Spinal cord (tissue), 10 donors: ENCODE results near the gene ANKRD28. TPM values are rescaled to one million over a fixed set of nuclear protein-coding genes. Genes with fewer than 3 reads are reported as not detected.

Experiments
- DNase-seq, 6 donors: peaks; one replicate each; pipeline versions ENCODE4 v3.0.0 to v3.0.0-alpha.2; 2013 to 2015; ENCODE audit warnings: low spot score in 6 of 6, low read depth in 4 of 6
- H3K27ac ChIP-seq: one replicate; pipeline ENCODE4 v1.5.1; 2013; ENCODE audit warnings: low read depth, low read length, control low read depth
- H3K27me3 ChIP-seq: one replicate; pipeline ENCODE4 v1.6.1; 2013; ENCODE audit warnings: low read length; ENCODE audit not compliant: control insufficient read depth, insufficient read depth
- H3K36me3 ChIP-seq: one replicate; pipeline ENCODE4 v1.6.1; 2013; ENCODE audit warnings: low read length; ENCODE audit not compliant: control insufficient read depth, insufficient read depth
- H3K4me1 ChIP-seq: one replicate; pipeline ENCODE4 v1.6.1; 2013; ENCODE audit warnings: low read length; ENCODE audit not compliant: control insufficient read depth, insufficient read depth
- H3K4me3 ChIP-seq: one replicate; pipeline ENCODE4 v1.5.1; 2013; ENCODE audit warnings: low read depth, low read length, control low read depth
- H3K9me3 ChIP-seq: one replicate; pipeline ENCODE4 v1.6.1; 2013; ENCODE audit warnings: low read length; ENCODE audit not compliant: control insufficient read depth, insufficient read depth
- WGBS: methylation state at CpG from one replicate; pipeline ENCODE4 v1.1.5; 2013; ENCODE audit warnings: missing lambda C conversion rate; ENCODE audit not compliant: insufficient coverage; 5-methylcytosine and 5-hydroxymethylcytosine counted together
- polyA plus RNA-seq, 2 donors: library from polyadenylated mRNA; unstranded; fragments of 120-200 nt; gene quantifications; one replicate each; pipeline ENCODE4 v1.2.1, GENCODE V29; 2013; ENCODE audit not compliant: insufficient read length in 2 of 2
- total RNA-seq, 2 donors: library from RNA; depleted of rRNA in 1 of 2; stranded (reverse); fragments of 120-200 nt in 1 of 2; fragments of >200 nt in 1 of 2; gene quantifications; one replicate each; pipeline versions ENCODE4 v1.2.3 to v1.2.4, GENCODE V29; 2013 to 2014
- donor health status: healthy.

Gene ANKRD28
- total and polyA plus RNA-seq, 4 donors: 37.8 to 89.3 (median 50.6) TPM

- H3K27me3 ChIP-seq: no peaks in the 10 kb centered on the region
- DNase-seq: no peak
- WGBS: 85% methylated on average over 3 of the region's 5 CpGs
- H3K9me3 ChIP-seq: no peaks in the 10 kb centered on the region
- no peak overlapping the region for H3K4me3 ChIP-seq
- no peaks in the 10 kb centered on the region for H3K4me1 ChIP-seq
- peaks cover 4% of the 10 kb centered on the region for H3K36me3 ChIP-seq
- H3K27ac ChIP-seq: no peak overlapping the region
These were observed 131.5 kb downstream of the ANKRD28 start for GRCh38 chr3:15666277-15666676.

GRCh38 chr3:15665510-15666150, 132.1 kb downstream of the ANKRD28 start:
- no peaks in the 10 kb centered on the region for H3K27me3 ChIP-seq
- no peaks in the 10 kb centered on the region for H3K4me1 ChIP-seq
- no peak overlapping the region for H3K4me3 ChIP-seq
- H3K9me3 ChIP-seq: no peaks in the 10 kb centered on the region
- 100% methylated on average over 3 of the region's 5 CpGs for WGBS
- DNase-seq: no peak
- peaks cover 4% of the 10 kb centered on the region for H3K36me3 ChIP-seq
- peak overlapping the region; percentile 8 for H3K27ac ChIP-seq

GRCh38 chr3:15664144-15664543, 133.6 kb downstream of the ANKRD28 start:
- no peaks in the 10 kb centered on the region for H3K9me3 ChIP-seq
- H3K4me3 ChIP-seq: no peak overlapping the region
- WGBS: no CpG with 5 or more reads among the region's 1 CpG
- no peaks in the 10 kb centered on the region for H3K27me3 ChIP-seq
- peak in 1 of 6 donors; percentile 33 for DNase-seq
- H3K27ac ChIP-seq: peak overlapping the region; percentile 42
- no peaks in the 10 kb centered on the region for H3K4me1 ChIP-seq
- H3K36me3 ChIP-seq: no peaks in the 10 kb centered on the region

GRCh38 chr3:15660055-15660935, 137.5 kb downstream of the ANKRD28 start:
- Histone ChIP-seq H3K36me3 (no peaks in the 10 kb centered on the region), H3K4me3 (no peak overlapping the region), H3K27me3 (no peaks in the 10 kb centered on the region), H3K27ac (no peak overlapping the region), H3K4me1 (no peaks in the 10 kb centered on the region), H3K9me3 (peaks cover 2% of the 10 kb centered on the region)
- DNase-seq: no peak
- whole genome bisulfite sequencing: 79% methylated on average over 5 of the region's 7 CpGs

GRCh38 chr3:15659254-15659975, 138.4 kb downstream of the ANKRD28 start:
- no peaks in the 10 kb centered on the region for H3K27me3 ChIP-seq
- no peak overlapping the region for H3K27ac ChIP-seq
- no peak overlapping the region for H3K4me3 ChIP-seq
- peak in 1 of 6 donors; percentile 41 for DNase-seq
- 70% methylated on average over 2 of the region's 5 CpGs for WGBS
- H3K36me3 ChIP-seq: no peaks in the 10 kb centered on the region
- peaks cover 2% of the 10 kb centered on the region for H3K9me3 ChIP-seq
- no peaks in the 10 kb centered on the region for H3K4me1 ChIP-seq

GRCh38 chr3:15657016-15657415, 140.8 kb downstream of the ANKRD28 start:
- H3K27me3 ChIP-seq: no peaks in the 10 kb centered on the region
- H3K9me3 ChIP-seq: peaks cover 2% of the 10 kb centered on the region
- H3K4me3 ChIP-seq: no peak overlapping the region
- no peak for DNase-seq
- H3K4me1 ChIP-seq: no peaks in the 10 kb centered on the region
- H3K27ac ChIP-seq: no peak overlapping the region
- no peaks in the 10 kb centered on the region for H3K36me3 ChIP-seq

GRCh38 chr3:15656342-15656741, 141.4 kb downstream of the ANKRD28 start:
- Histone ChIP-seq H3K36me3 (no peaks in the 10 kb centered on the region), H3K4me1 (peaks cover under 1% of the 10 kb centered on the region), H3K9me3 (peaks cover 2% of the 10 kb centered on the region), H3K4me3 (no peak overlapping the region), H3K27ac (no peak overlapping the region), H3K27me3 (no peaks in the 10 kb centered on the region)
- DNase-seq: no peak
- WGBS: 83% methylated on average over 1 of the region's 5 CpGs

GRCh38 chr3:15654891-15655290, 142.9 kb downstream of the ANKRD28 start:
- Histone ChIP-seq H3K4me1 (peaks cover 4% of the 10 kb centered on the region), H3K27ac (peak overlapping the region; percentile 77), H3K36me3 (no peaks in the 10 kb centered on the region), H3K27me3 (no peaks in the 10 kb centered on the region), H3K9me3 (peaks cover 2% of the 10 kb centered on the region), H3K4me3 (no peak overlapping the region)
- peak in 1 of 6 donors; percentile 49 for DNase-seq
- WGBS: 67% methylated on average over 6 of the region's 9 CpGs

- Histone ChIP-seq H3K4me1 (peaks cover 4% of the 10 kb centered on the region), H3K27me3 (no peaks in the 10 kb centered on the region), H3K27ac (peak overlapping the region; percentile 53), H3K9me3 (peaks cover 2% of the 10 kb centered on the region), H3K4me3 (no peak overlapping the region), H3K36me3 (no peaks in the 10 kb centered on the region)
- DNase-seq: no peak
These were observed 143.7 kb downstream of the ANKRD28 start for GRCh38 chr3:15654127-15654526.
